Mucosa of stomach (tissue), 1 donor: ENCODE measurements around the gene HOXC10.

Experiments used
- H3K27me3 ChIP-seq: one replicate; pipeline ENCODE4 v1.7.0; 2013; ENCODE audit warnings: mild to moderate bottlenecking, low read length; ENCODE audit not compliant: control insufficient read depth, insufficient read depth
- H3K36me3 ChIP-seq: one replicate; pipeline ENCODE4 v1.7.0; 2013; ENCODE audit warnings: low read length; ENCODE audit not compliant: control insufficient read depth, insufficient read depth
- H3K4me1 ChIP-seq: one replicate; pipeline ENCODE4 v1.7.0; 2013; ENCODE audit warnings: mild to moderate bottlenecking, low read length; ENCODE audit not compliant: control insufficient read depth, insufficient read depth
- H3K4me3 ChIP-seq: one replicate; pipeline ENCODE4 v1.7.0; 2013; ENCODE audit warnings: low read length
- H3K9ac ChIP-seq: one replicate; pipeline ENCODE4 v1.7.0; 2013; ENCODE audit warnings: mild to moderate bottlenecking, low read length, moderate library complexity
- H3K9me3 ChIP-seq: one replicate; pipeline ENCODE4 v1.7.0; 2013; ENCODE audit warnings: mild to moderate bottlenecking, low read length, moderate library complexity; ENCODE audit not compliant: control insufficient read depth
- donor health status: Pancreatic carcinoma.

The HOXC10 gene

DNA sequence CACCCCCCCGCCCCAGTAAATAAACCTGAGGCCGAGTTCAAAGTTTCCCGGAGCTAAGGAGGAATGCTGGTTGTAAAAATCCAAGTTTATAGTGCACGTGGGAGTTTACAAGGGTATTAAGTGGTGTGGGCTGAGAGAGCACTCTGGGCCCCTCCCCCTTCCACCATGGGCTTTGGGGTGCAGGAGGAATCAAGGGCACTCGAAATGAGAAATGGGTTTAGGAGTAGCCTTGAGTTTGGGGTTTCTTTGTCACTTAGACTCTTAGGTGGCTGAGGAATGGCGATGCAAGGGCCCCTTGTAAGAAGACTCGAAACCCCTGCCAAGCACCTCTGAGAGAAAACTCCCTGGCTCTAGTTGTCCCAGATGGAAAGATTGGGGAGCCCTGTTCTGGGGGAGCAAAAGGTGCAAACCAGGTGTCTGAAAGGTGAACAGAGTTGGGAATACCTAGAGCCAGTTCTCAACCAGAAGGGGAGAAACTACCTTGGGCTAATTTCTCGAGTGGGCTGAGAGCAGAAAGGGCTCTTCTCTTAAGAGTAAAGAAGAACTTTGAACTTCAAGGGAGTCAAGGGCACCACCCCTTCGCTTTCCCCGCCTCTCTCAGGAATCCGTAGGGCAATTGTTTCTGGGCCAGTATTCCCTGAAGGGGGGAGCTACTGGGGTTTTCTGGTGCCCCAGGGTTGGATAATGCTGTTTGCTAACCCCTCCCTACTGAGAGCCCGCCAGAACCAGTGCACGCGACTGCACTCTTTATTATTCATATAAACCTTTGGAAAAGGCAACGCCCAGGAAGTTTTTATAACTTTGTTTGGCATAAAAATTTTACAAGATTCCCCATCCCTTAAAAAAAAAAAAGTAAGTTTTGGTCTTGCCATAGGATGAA, 6.2 kb upstream of the HOXC10 start:
- Histone ChIP-seq H3K9ac (no peak overlapping the region), H3K4me3 (no peak overlapping the region), H3K27me3 (peaks cover 99% of the 10 kb centered on the region), H3K36me3 (no peaks in the 10 kb centered on the region), H3K4me1 (peaks cover 21% of the 10 kb centered on the region), H3K9me3 (no peaks in the 10 kb centered on the region)

DNA sequence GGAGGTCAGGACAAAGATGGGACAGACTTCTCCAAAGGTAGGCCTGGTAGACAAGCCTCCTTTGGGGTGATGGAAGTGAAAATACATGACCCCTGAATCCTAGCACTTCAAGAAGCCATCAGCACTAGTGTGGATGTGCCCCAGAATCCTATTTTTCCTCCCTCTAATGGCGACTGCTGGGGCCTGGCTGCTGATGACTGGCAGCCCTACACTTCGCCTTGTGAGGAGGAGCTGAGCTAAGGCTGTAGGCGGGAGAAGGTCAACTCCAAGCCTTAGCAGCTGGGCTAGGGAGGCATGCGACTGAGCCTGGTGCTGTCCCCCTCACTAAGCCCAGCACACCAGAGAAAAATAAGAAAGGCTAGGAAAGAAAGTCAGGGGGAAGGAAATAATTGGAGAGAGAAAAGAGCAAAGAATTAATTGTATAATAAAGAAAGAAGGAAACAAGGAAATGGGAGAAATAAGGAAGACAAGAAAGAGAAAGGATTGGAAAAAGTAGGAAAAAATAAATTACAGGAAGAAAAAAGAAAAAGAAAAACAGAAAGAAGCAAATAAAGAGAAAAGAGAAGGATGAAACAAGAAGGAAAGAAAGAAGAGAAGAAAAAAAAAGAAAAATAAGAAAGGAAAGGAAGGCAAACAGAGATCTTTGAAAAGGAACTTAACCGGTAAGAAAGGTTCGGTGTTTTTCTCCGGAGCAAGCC, 4.7 kb upstream of the HOXC10 start:
- peaks cover 16% of the 10 kb centered on the region for H3K4me1 ChIP-seq
- H3K27me3 ChIP-seq: peaks cover 97% of the 10 kb centered on the region
- H3K4me3 ChIP-seq: no peak overlapping the region
- H3K36me3 ChIP-seq: no peaks in the 10 kb centered on the region
- no peaks in the 10 kb centered on the region for H3K9me3 ChIP-seq
- H3K9ac ChIP-seq: no peak overlapping the region

DNA sequence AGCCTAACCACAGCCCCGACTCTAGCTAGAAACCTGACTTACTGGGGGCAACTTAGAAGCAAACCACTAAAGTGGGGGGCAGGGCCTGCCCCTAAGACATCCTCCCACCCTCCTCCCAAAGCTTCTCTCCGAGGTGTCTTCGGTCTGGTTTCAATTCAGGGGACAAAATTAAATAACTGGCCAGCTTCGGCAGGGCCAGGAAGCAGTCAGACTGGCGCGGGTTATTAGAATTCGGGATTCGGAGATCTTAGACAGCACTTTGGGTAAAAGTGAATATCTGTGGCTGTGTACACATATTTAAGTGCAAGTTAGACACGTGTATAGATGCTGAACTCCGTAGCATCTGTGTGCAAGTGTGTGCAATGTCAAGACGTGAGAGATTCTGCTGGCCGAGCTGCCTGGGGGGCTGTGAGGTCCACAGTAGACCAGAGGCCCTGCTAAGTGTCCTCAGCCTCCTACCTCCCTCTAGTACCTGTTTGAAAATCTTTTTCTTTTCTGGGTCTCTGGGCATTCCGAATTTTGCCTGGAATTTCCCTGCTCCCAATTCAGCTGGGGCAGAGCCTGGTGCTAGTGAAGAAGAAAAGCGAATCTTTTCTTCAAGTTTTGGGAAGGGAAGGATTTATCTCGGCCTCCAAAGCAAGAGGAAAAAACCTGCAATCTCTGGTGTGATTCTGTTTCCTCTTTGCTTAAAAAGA, 4.0 kb upstream of the HOXC10 start:
- no peak overlapping the region for H3K9ac ChIP-seq
- no peaks in the 10 kb centered on the region for H3K36me3 ChIP-seq
- H3K9me3 ChIP-seq: no peaks in the 10 kb centered on the region
- peaks cover 18% of the 10 kb centered on the region for H3K4me1 ChIP-seq
- peaks cover 97% of the 10 kb centered on the region for H3K27me3 ChIP-seq
- no peak overlapping the region for H3K4me3 ChIP-seq

DNA sequence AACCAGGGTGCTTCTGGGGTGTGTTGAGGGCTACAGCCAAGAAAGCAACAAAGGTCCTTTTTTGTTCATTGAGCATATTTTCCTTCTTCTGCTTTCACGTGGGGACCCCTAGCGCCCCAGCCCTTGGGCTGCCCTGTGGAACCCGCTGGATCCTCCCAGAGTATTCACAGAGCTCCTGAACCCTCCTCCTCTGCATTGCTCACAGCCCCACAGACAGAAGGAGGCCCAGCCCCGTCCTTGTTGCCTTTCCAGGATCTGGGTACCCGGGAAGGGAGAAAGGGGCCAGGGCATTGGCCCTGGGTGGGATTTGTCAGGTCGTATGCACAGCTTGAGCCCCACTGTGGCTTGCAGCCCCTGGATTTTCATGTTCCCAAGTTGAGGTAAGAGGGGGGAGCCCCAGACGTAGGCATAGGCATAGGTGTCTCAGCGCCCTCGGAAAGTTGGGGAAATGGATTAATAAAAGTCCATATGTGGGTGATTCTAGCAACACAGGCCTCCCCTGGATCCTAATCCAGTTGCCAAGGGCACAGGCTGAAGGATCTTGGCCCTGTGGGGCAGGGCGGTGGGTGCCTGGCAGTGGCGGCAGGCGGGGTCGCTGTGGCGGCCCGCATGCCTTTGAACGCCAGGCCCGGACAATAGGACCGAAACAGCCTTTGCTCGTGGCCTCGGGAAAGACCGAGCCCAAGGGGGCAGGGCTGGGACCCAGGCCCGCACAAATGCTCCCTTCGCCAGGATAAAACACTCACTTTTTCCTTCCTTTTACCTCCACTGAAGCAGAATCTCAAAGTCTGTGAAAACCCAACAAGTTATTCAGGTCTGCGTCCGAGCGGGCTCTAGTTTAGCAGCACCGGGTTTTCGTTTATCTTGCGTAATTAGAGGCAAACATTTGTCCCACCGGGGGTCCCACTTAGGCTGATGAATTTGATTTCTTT, 3.0 kb upstream of the HOXC10 start:
- Histone ChIP-seq H3K27me3 (peaks cover 97% of the 10 kb centered on the region), H3K4me1 (peaks cover 22% of the 10 kb centered on the region), H3K4me3 (no peak overlapping the region), H3K9ac (no peak overlapping the region), H3K36me3 (no peaks in the 10 kb centered on the region), H3K9me3 (no peaks in the 10 kb centered on the region)

DNA sequence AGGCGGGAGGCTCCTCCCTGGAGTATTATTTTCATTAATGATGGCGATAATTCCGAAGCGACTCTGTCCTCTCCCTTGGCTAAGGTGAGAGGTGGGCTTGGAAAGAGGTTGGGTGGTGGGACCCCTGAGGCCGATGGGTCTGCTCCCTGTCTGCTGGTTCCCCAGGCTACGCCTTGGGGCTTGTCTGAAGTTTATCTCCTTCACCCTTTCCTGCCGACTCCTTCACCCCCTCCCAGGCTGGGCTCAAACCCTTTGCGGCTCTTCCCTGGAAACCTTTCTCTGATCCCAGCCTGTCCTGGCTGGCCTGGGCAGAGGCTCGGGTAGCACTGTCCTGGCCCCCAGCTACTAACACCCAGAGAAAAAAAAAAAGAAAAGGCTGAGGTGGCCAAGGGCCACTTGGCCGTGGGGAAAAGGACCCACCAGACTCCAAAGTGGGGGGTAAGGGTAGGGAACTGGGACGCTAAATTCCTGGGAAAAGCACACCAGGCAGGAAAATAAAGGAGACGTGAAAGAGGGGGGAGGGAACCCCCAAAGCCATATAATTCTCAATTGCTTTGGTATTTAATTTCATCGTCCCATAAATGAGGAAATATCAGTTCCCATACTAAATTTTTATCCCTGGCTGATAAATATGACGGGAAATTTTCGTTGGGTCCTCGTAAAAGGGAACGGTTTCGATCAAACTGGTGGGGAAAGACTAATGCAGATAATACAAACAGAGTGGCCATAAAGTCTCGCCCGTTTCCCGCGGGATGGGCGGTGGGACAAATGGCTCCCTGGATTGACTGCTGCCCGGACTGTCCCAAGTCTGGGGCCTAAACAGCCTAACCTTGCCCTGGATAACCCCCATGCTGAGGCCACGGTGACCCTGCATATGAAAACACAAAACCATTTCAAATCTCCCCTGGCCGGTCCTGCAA, 2.0 kb upstream of the HOXC10 start:
- no peak overlapping the region for H3K4me3 ChIP-seq
- H3K9ac ChIP-seq: no peak overlapping the region
- H3K27me3 ChIP-seq: peaks cover 97% of the 10 kb centered on the region
- H3K36me3 ChIP-seq: no peaks in the 10 kb centered on the region
- no peaks in the 10 kb centered on the region for H3K9me3 ChIP-seq
- peaks cover 22% of the 10 kb centered on the region for H3K4me1 ChIP-seq

DNA sequence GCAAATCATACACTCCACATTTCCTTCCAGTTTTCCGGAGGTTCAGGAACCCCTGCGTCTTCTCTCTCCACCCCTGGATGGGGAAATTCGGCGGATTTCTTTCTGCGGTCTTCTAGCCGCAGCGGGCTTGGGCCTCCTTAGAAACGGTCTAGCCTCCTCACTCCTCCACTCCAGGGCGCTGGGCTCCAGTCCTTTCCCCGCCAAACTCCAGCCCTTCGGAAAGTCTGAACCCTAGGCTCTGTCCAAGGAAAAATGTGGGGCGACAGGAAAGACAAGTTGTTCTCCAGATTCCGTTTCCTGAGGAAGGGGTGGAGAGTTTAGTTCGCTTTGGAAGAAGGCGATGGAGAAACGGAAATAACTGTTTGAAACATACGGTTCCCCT, 1.4 kb upstream of the HOXC10 start:
- no peaks in the 10 kb centered on the region for H3K9me3 ChIP-seq
- H3K27me3 ChIP-seq: peaks cover 98% of the 10 kb centered on the region
- H3K4me3 ChIP-seq: no peak overlapping the region
- peaks cover 19% of the 10 kb centered on the region for H3K4me1 ChIP-seq
- H3K36me3 ChIP-seq: no peaks in the 10 kb centered on the region
- H3K9ac ChIP-seq: no peak overlapping the region

DNA sequence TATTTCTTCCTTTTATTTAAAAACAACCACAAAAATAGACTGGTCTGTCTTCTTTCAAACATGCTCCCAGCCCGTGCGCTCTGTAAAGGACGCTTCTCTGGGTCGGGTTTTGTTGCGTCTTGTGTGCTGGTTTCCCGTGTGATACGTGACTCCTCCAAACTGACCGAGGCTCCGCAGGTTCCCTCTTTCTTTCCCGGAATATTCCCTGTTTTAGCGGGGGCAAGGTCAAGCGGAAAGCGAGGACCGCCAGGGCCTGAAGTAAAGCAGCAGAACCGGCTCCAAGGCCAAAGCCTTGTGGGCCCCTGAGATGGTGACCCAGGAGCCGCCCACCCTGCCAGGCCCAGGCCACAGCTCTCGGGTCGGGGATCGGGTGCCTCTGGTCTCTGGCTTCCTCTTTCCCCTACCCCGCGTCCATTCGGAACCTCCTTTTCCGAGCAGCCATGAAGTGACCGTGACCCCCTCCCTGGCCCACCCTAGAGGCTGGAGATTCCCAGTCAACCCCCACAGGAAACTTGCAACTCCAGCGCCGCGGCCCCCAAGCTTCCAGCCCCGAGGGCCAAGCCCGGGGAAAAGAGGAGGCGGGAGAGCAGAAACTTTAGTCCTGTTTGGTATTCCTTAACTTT, 885 bp upstream of the HOXC10 start:
- peaks cover 98% of the 10 kb centered on the region for H3K27me3 ChIP-seq
- H3K9me3 ChIP-seq: no peaks in the 10 kb centered on the region
- H3K4me1 ChIP-seq: peaks cover 15% of the 10 kb centered on the region
- no peak overlapping the region for H3K4me3 ChIP-seq
- H3K36me3 ChIP-seq: no peaks in the 10 kb centered on the region
- H3K9ac ChIP-seq: no peak overlapping the region

DNA sequence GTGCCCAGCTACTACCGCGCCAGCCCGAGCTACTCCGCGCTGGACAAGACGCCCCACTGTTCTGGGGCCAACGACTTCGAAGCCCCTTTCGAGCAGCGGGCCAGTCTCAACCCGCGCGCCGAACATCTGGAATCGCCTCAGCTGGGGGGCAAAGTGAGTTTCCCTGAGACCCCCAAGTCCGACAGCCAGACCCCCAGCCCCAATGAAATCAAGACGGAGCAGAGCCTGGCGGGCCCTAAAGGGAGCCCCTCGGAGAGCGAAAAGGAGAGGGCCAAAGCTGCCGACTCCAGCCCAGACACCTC, 697 bp downstream of the HOXC10 start:
- peaks cover 98% of the 10 kb centered on the region for H3K27me3 ChIP-seq
- H3K9ac ChIP-seq: no peak overlapping the region
- peaks cover 15% of the 10 kb centered on the region for H3K4me1 ChIP-seq
- no peak overlapping the region for H3K4me3 ChIP-seq
- no peaks in the 10 kb centered on the region for H3K9me3 ChIP-seq
- H3K36me3 ChIP-seq: no peaks in the 10 kb centered on the region

DNA sequence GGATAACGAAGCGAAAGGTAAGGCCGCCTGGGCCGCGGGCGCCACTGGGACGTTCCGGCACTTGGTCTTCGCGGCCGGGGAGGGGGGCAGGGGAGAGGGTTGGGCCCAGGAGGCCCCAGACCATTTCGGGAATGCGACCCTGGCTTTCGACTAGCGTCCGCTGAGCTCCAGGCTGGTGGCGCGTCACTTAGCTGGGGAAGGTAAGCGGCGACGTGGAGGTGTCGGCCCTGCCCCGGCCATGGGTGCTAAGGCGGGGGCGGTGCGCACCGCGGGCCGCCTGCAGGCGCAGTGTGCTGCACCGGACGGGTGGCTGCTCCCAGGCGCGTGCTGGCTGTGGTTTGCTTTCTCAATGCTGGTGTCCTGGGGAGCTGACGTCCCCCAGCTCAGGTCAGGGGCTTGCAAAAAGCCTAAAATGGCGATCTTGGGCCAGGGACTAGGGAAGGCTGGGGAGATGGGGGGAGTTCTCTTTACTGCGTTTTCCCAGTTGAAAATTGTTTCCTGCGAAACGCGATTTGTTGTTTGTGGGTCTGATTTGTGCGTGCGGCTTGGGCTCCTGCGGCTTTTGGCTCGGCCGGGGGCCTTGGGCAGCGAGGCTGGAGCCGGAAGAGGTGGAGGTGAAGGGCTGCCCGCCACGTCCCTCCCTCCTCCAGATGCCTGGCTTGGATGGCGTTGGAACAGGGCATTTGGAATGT, 1.2 kb downstream of the HOXC10 start:
- no peak overlapping the region for H3K4me3 ChIP-seq
- H3K4me1 ChIP-seq: peaks cover 15% of the 10 kb centered on the region
- no peak overlapping the region for H3K9ac ChIP-seq

DNA sequence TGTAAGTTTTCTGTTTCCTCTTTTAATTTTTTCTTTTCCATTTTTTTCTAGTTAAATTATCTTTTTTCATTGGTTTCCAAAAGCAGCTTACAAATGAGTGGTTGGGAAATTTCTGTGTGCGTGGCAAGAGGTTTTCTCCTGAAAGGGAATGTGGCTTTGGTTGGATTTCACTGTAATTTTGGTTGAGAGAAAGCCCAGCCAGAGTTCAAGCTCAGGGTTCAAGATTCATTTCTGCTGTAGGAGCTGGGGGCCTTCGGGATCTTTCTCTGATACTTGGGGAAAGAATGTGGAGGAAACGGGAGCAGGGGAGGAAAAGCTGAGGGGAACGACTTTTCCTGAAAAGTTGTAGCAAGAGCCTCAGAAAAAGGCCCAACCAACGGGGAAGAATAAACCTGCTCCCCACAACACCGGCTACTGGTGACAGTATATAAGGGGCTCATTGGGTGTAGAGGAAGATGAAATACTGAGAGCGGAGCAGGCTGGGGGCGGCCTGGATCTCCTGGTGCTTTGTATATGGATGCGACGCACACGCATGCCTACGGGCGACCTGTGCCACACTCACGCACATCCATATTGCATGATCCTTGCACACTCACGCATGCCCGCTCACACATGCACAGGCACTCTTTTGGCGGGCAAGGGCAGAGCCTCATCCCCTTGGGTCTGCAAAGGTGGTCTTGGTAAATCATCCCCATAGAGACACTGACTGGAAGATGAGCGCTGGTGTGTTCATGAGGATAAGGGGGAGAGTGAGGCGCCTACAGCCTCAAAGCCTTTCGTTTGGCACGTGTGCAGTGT, 1.9 kb downstream of the HOXC10 start:
- Histone ChIP-seq H3K9me3 (no peaks in the 10 kb centered on the region), H3K9ac (no peak overlapping the region), H3K4me3 (no peak overlapping the region), H3K4me1 (peaks cover 15% of the 10 kb centered on the region), H3K27me3 (peaks cover 98% of the 10 kb centered on the region), H3K36me3 (no peaks in the 10 kb centered on the region)

More for the DNA sequence above, 1.2 kb downstream of the HOXC10 start:
- Histone ChIP-seq H3K27me3 (peaks cover 98% of the 10 kb centered on the region), H3K9me3 (no peaks in the 10 kb centered on the region), H3K36me3 (no peaks in the 10 kb centered on the region)
